D721Med (cell line): ENCODE data around the gene ASCC3.

Source experiments
- DNase-seq: peaks from one replicate; pipeline ENCODE4 v3.0.0; 2011; ENCODE audit warnings: low spot score; ENCODE audit not compliant: insufficient read length
- FAIRE-seq: peaks from 2 replicates; lab custom pipeline; 2011; peaks lifted over from hg19 to GRCh38; lab: Jason Lieb, UNC
- CTCF ChIP-seq: IDR thresholded peaks from 2 replicates; pipeline ENCODE4 v1.5.1; 2012; ENCODE audit warnings: mild to moderate bottlenecking, control low read depth; ENCODE audit not compliant: insufficient read depth; ENCODE audit errors: missing control alignments

Gene ASCC3

GRCh38 chr6:100475554-100476320 is 405.4 kb downstream of the ASCC3 start:
- DNase-seq (no peak), FAIRE-seq (no peak)
- TF ChIP-seq CTCF, result no peak

DNA sequence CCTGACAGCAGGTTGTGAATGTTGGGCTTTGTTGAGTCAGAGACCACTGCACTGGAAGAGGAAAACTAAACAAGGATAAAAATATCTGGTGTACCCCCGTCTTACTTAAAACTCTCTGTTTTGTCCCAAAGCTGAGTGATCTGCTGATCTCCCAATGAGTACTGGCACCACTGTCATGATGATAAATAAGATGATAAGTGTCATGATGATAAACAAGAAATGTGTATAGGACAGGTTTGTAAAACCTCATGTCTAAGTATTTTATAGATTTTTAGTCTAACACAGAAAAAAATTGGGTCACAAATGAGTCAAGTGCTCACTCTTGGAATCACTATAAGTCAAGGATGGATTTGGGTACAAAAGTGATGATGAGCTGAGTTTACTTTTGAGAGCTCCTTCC is 407.9 kb downstream of the ASCC3 start:
- TF ChIP-seq CTCF, result no peak
- DNase-seq, result no peak
- FAIRE-seq, result no peak

DNA sequence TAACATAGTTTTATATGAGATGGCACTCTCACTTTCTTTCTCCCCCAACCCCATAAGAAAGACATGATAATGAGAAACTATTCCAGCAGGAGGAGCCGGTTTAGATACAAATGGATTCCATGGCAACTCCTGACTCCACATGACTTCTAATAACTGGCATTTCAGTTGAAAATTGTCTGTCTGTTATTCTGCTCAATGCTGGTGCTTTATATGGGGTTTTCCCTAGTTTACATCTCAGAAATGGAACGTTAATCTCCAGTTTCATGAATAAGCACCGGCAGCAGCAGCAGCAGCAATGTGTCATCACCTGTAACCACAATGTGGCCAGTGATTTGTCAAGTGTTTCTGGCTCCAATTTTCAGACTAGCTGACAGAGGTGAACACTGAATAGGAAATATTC is 408.5 kb downstream of the ASCC3 start:
- TF ChIP-seq CTCF, result no peak
- no peak for DNase-seq
- no peak for FAIRE-seq

- no peak for FAIRE-seq
- no peak for TF ChIP-seq CTCF
- DNase-seq, result no peak
Measured at GRCh38 chr6:100470422-100471120, 410.6 kb downstream of the ASCC3 start.

DNA sequence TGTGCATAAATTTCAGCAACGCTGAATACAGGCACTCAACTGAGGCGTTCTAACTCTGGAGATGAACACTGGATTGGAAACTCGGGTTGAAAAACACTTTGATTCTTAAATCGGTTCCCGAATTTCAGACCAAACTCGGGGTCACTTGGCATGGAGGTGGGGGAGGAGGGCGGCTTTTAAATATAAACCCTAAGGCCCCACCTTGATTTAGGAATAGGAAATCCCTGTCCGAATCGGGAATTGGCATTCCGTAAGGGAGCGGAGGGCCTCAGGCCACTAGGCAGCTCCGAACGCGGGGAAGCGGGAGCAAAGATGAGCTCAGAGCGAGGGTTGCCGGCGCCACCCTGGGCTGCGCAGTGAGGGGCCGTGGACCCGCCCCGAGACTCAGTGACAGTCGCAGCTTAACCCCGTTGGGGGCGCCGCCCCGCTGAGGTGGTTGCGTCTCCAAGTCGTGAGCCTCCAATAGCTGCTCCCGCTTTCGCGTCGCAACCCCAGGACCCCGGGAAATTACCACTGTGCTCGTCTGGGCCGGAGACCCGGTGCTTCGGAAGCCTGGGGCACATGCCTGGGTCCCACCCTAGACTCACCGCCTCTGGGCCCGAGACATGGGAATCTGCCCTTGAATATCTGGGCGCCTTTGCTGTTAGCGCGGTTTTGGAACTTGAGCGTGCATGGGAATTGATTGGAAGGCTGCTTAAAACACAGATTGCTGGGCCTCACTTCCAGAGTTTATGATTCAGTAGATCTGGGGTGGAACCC is 411.8 kb downstream of the ASCC3 start:
- TF ChIP-seq CTCF, result no peak
- no peak for FAIRE-seq
- no peak for DNase-seq

GRCh38 chr6:100468016-100468622 is 413.0 kb downstream of the ASCC3 start:
- TF ChIP-seq CTCF, result no peak
- FAIRE-seq (no peak), DNase-seq (no peak)
